CD14-positive monocyte (primary cell): Measurements from ENCODE around the gene EPHA10. TPM values are rescaled to one million over a fixed set of nuclear protein-coding genes. Genes with fewer than 3 reads are reported as not detected.

Experiments used
- DNase-seq, 3 donors: peaks; one replicate each; pipeline ENCODE4 v3.0.0-alpha.2; 2011 to 2022
- H2AFZ ChIP-seq: 2 replicates; pipeline ENCODE4 v1.6.0; 2012; ENCODE audit warnings: mild to moderate bottlenecking, low read depth, low read length, inconsistent platforms; ENCODE audit not compliant: insufficient read depth, poor library complexity, severe bottlenecking
- H3K27ac ChIP-seq, 2 donors: 1 replicate in 1 of 2; 2 replicates in 1 of 2; pipeline ENCODE4 v1.5.1; 2012 to 2013; ENCODE audit warnings: low read length in 2 of 2, control low read depth in 1 of 2, inconsistent platforms in 1 of 2, low read depth in 1 of 2, mild to moderate bottlenecking in 1 of 2
- H3K27me3 ChIP-seq, 2 donors: one replicate each; pipeline versions ENCODE4 v1.6.0 to v1.6.1; 2011 to 2013; ENCODE audit warnings: low read length in 2 of 2; ENCODE audit not compliant: control insufficient read depth in 2 of 2, insufficient read depth in 2 of 2
- H3K36me3 ChIP-seq, 2 donors: replicated peaks in 1 of 2; 1 replicate in 1 of 2; 2 replicates in 1 of 2; pipeline versions ENCODE4 v1.5.1 to v1.6.1; 2012 to 2013; ENCODE audit warnings: low read length in 2 of 2, control low read depth in 1 of 2, inconsistent platforms in 1 of 2, mild to moderate bottlenecking in 1 of 2; ENCODE audit not compliant: insufficient read depth in 2 of 2, control insufficient read depth in 1 of 2
- H3K4me1 ChIP-seq, 2 donors: 1 replicate in 1 of 2; 2 replicates in 1 of 2; pipeline versions ENCODE4 v1.5.1 to v1.6.1; 2012 to 2013; ENCODE audit warnings: low read length in 2 of 2, control low read depth in 1 of 2, inconsistent platforms in 1 of 2, mild to moderate bottlenecking in 1 of 2, moderate library complexity in 1 of 2; ENCODE audit not compliant: insufficient read depth in 2 of 2, control insufficient read depth in 1 of 2
- H3K4me2 ChIP-seq: replicated peaks from 2 replicates; pipeline ENCODE3; 2012; ENCODE audit warnings: low read length, moderate library complexity, mild to moderate bottlenecking; ENCODE audit not compliant: poor library complexity, severe bottlenecking; ENCODE audit errors: extremely low read depth
- H3K4me3 ChIP-seq, 3 experiments: fragments of 200-600 bp in 1 of 3; sonication (generic) in 1 of 3; replicated peaks in 1 of 3; 1 replicate in 2 of 3; 2 replicates in 1 of 3; pipeline ENCODE4 v1.5.1; 2011 to 2013; ENCODE audit warnings: low read length in 3 of 3, mild to moderate bottlenecking in 3 of 3, control low read depth in 2 of 3, low read depth in 2 of 3, inconsistent platforms in 1 of 3, moderate library complexity in 1 of 3
- H3K79me2 ChIP-seq: 2 replicates; pipeline ENCODE4 v1.6.0; 2012; ENCODE audit warnings: mild to moderate bottlenecking, control low read depth, inconsistent platforms, low read length, moderate library complexity; ENCODE audit not compliant: insufficient read depth
- H3K9ac ChIP-seq: 2 replicates; pipeline ENCODE4 v1.6.0; 2017; ENCODE audit warnings: low read length, mild to moderate bottlenecking; ENCODE audit not compliant: insufficient read depth, poor library complexity, severe bottlenecking
- H3K9me3 ChIP-seq, 2 donors: replicated peaks in 1 of 2; 1 replicate in 1 of 2; 2 replicates in 1 of 2; pipeline versions ENCODE4 v1.5.1 to v1.6.1; 2012 to 2013; ENCODE audit warnings: low read length in 2 of 2, control low read depth in 1 of 2; ENCODE audit not compliant: control insufficient read depth in 1 of 2, insufficient read depth in 1 of 2
- H4K20me1 ChIP-seq: 2 replicates; pipeline ENCODE4 v1.6.0; 2012; ENCODE audit warnings: mild to moderate bottlenecking, low read length, control low read depth, moderate library complexity; ENCODE audit not compliant: insufficient read depth
- H3K27ac Mint-ChIP-seq, 7 donors: one replicate each; pipeline ENCODE4 v1.8.0; 2020; ENCODE audit warnings: mild to moderate bottlenecking in 7 of 7, mixed read lengths in 7 of 7, moderate library complexity in 6 of 7, inconsistent platforms in 2 of 7
- H3K27me3 Mint-ChIP-seq, 3 donors: one replicate each; pipeline ENCODE4 v1.8.0; 2021 to 2022; ENCODE audit warnings: low read depth in 3 of 3, mild to moderate bottlenecking in 3 of 3, mixed read lengths in 3 of 3, moderate library complexity in 3 of 3, inconsistent platforms in 1 of 3
- H3K36me3 Mint-ChIP-seq, 2 donors: one replicate each; pipeline ENCODE4 v1.8.0; 2020; ENCODE audit warnings: mixed read lengths in 2 of 2, inconsistent platforms in 1 of 2, mild to moderate bottlenecking in 1 of 2
- H3K4me1 Mint-ChIP-seq: one replicate; pipeline ENCODE4 v1.8.0; 2020; ENCODE audit warnings: mild to moderate bottlenecking, mixed read lengths
- H3K4me3 Mint-ChIP-seq, 2 donors: one replicate each; pipeline ENCODE4 v1.8.0; 2020; ENCODE audit warnings: mild to moderate bottlenecking in 2 of 2, mixed read lengths in 2 of 2, moderate library complexity in 1 of 2
- H3K9me3 Mint-ChIP-seq, 7 donors: one replicate each; pipeline ENCODE4 v1.8.0; 2020 to 2022; ENCODE audit warnings: mixed read lengths in 7 of 7, mild to moderate bottlenecking in 6 of 7, moderate library complexity in 6 of 7, inconsistent platforms in 2 of 7
- WGBS: methylation state at CpG from one replicate; pipeline ENCODE4 v1.1.5; 2013; ENCODE audit warnings: missing lambda C conversion rate; ENCODE audit not compliant: insufficient coverage; 5-methylcytosine and 5-hydroxymethylcytosine counted together
- intact Hi-C, 2 donors: fragments of 100-400 bp; cut with micrococcal nuclease; formaldehyde crosslinking; loops; one replicate each; pipeline versions ENCODE4 v1.15.0 to v1.15.1; 2023
- polyA plus RNA-seq, 3 donors: library from polyadenylated mRNA; depleted of rRNA in 1 of 3; unstranded in 2 of 3; stranded (reverse) in 1 of 3; fragments of 300-500 nt in 2 of 3; fragments of >200 nt in 1 of 3; fragmentation: Illumina TruSeq in 2 of 3; gene quantifications; 1 replicate in 2 of 3; 2 replicates in 1 of 3; pipeline ENCODE4 v1.2.3, GENCODE V29; 2012 to 2021
- TF ChIP-seq, protein P1 (sequence below): fragments of 200-600 bp; IDR thresholded peaks from one replicate; pipeline ENCODE4 v1.8.0; 2022; ENCODE audit warnings: antibody characterized with exemption, mild to moderate bottlenecking

The EPHA10 gene
- polyA plus RNA-seq, 3 donors, result not detected

- intact Hi-C loops, result no loop called here
- DNase-seq, result no peak
- Histone ChIP-seq H3K4me3 (no peak overlapping the region), H2AFZ (no peak overlapping the region), H3K4me1 (no peaks in the 10 kb centered on the region), H3K9ac (no peak overlapping the region), H4K20me1 (no peaks in the 10 kb centered on the region), H3K79me2 (no peaks in the 10 kb centered on the region), H3K36me3 (no peaks in the 10 kb centered on the region), H3K9me3 (no peaks in the 10 kb centered on the region), H3K4me2 (no peak overlapping the region), H3K27me3 (peaks cover 0 to 3% of the 10 kb centered on the region in 2 donors), H3K27ac (no peak overlapping the region)
- Mint-ChIP-seq H3K27ac (peak overlapping the region in 2 of 7 donors; percentile 3 to 9), H3K36me3 (no peaks in the 10 kb centered on the region), H3K27me3 (peaks cover 22 to 32% (median 28%) of the 10 kb centered on the region in 3 donors), H3K4me3 (no peak overlapping the region), H3K4me1 (peaks cover 3% of the 10 kb centered on the region), H3K9me3 (no peaks in the 10 kb centered on the region)
- TF ChIP-seq, protein P1, sequence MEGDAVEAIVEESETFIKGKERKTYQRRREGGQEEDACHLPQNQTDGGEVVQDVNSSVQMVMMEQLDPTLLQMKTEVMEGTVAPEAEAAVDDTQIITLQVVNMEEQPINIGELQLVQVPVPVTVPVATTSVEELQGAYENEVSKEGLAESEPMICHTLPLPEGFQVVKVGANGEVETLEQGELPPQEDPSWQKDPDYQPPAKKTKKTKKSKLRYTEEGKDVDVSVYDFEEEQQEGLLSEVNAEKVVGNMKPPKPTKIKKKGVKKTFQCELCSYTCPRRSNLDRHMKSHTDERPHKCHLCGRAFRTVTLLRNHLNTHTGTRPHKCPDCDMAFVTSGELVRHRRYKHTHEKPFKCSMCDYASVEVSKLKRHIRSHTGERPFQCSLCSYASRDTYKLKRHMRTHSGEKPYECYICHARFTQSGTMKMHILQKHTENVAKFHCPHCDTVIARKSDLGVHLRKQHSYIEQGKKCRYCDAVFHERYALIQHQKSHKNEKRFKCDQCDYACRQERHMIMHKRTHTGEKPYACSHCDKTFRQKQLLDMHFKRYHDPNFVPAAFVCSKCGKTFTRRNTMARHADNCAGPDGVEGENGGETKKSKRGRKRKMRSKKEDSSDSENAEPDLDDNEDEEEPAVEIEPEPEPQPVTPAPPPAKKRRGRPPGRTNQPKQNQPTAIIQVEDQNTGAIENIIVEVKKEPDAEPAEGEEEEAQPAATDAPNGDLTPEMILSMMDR, result no peak
- WGBS, result 90% methylated on average over 4 of the region's 4 CpGs
These were observed 36.5 kb downstream of the EPHA10 start for GRCh38 chr1:37728416-37728815.

DNA sequence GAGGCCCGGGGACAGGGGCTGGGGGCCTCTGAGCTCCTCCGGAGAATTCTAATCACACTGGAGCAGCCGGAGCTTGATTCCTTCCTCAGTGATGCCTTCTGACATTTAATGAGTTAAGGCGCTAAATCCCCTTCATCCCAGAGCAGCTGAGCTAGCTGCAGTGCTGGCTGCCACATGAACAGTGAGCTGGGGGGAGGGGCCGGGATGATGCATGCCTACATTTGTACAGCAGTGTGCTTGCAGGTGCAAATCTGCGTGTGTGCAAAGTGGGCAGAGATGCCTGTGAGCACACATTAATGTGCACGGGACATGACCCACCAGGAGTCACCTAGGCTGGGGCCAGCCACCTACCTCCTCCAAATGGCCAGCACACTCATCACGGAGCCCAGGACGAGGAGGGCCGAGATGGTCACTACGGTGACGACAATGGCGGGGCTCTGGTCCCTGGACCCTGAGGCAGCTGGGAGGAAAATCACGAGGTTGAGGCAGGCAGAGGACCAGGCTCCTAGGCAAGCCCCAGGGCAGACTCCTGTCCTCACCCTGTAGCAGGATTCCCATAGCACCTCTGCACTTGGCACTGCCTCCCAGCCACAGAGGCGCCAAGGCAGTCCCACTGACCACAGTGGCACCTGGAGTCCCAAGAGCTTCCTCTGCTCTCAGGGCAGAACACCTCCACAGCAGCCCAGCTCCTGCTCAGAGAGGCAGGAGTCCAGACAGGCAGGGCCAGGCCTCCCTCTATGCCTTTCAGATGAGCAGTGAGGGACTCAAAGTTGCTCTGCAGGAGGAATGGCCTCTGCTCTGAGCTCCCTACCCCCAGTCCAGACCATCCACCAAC, 38.0 kb downstream of the EPHA10 start:
- intact Hi-C loops, result no loop called here
- H3K36me3 Mint-ChIP-seq, result no peaks in the 10 kb centered on the region
- Histone ChIP-seq H2AFZ (no peak overlapping the region), H3K79me2 (no peaks in the 10 kb centered on the region), H4K20me1 (no peaks in the 10 kb centered on the region), H3K4me2 (no peak overlapping the region), H3K36me3 (no peaks in the 10 kb centered on the region), H3K9ac (no peak overlapping the region), H3K27me3 (peaks cover 0 to 3% of the 10 kb centered on the region in 2 donors), H3K9me3 (no peaks in the 10 kb centered on the region), H3K27ac (no peak overlapping the region), H3K4me1 (no peaks in the 10 kb centered on the region), H3K4me3 (no peak overlapping the region)
- DNase-seq, result no peak
- WGBS, result 72% methylated on average over 11 of the region's 15 CpGs
- H3K27me3 Mint-ChIP-seq, result peaks cover 19 to 29% (median 21%) of the 10 kb centered on the region in 3 donors
- no peaks in the 10 kb centered on the region for H3K9me3 Mint-ChIP-seq
- H3K4me1 Mint-ChIP-seq, result peaks cover 3% of the 10 kb centered on the region
- TF ChIP-seq, protein P1, result no peak
- no peak overlapping the region for H3K27ac Mint-ChIP-seq
- no peak overlapping the region for H3K4me3 Mint-ChIP-seq
